ENCODE results near the gene MESP2. TPM values are rescaled to one million over a fixed set of nuclear protein-coding genes. Genes with fewer than 3 reads are reported as not detected.

MESP2 gene
- total and polyA plus RNA-seq, 2 of the 13 experiments (the other 11 are each of a cell fraction or from before 2014, with no cell fraction given) = not detected

- TF ChIP-seq FOXP4 (CRISPR knock-in tag; IDR thresholded peaks at IDR 0.05) (no peak), KDM3A (CRISPR knock-in tag; IDR thresholded peaks at IDR 0.05; ENCODE audit: low read depth) (no peak), AKNA (CRISPR knock-in tag; IDR thresholded peaks at IDR 0.05; ENCODE audit: borderline replicate concordance) (no peak), ZNF225 (CRISPR knock-in tag; IDR thresholded peaks at IDR 0.05) (no peak), ZNF75D (CRISPR knock-in tag; IDR thresholded peaks at IDR 0.05; ENCODE audit: borderline replicate concordance) (no peak)
These were observed 1.7 kb downstream of the MESP2 start (continued) for GRCh38 chr15:89777782-89778380.

- H3K4me3 ChIP-seq (replicated peaks in 1 of 3; ENCODE audit: insufficient read depth in 1 of 3, low read depth in 2 of 3, low read length in 3 of 3) = no peak overlapping the region
- FAIRE-seq (no peak), ATAC-seq (no peak), DNase-seq (ENCODE audit: low spot score) (no peak)
- intact Hi-C loops (cut with micrococcal nuclease; ENCODE audit: unreplicated experiment) (no loop called here), in situ Hi-C loops (cut with HindIII; ENCODE audit: extremely low pct_ligation_motif_present, low pct_unique_long_range_greater_than_20kb) (no loop called here)
- ChIA-PET CTCF (ENCODE audit: low intra/inter-chr PET ratio, low total read pairs) (no interaction called here), POLR2A (interaction anchor here (0.6 kb wide), 1 partner anchor 247 kb away, joined by 4 read pairs; no protein-coding TSS in a partner anchor)
- no peak overlapping the region for H2AFZ ChIP-seq (ENCODE audit: low read length)
- no peaks in the 10 kb centered on the region for H3K9me3 ChIP-seq (ENCODE audit: low read length)
- 3% methylated on average over 3 of the region's 4 CpGs for WGBS (ENCODE audit: low lambda C conversion rate)
- BruUV-seq (replicated peaks) = no TSS peak
- no peak overlapping the region for H3K27ac ChIP-seq (ENCODE audit: extremely low read length, insufficient read depth, low read length)
- no peaks in the 10 kb centered on the region for H3K79me2 ChIP-seq (ENCODE audit: insufficient read depth, low read length)
- peaks cover 2 to 8% of the 10 kb centered on the region in 2 experiments; a peak in 3 of 5 replicates for H3K27me3 ChIP-seq (ENCODE audit: control insufficient read depth in 1 of 2, insufficient read depth in 2 of 2, low read length in 2 of 2)
- no peaks in the 10 kb centered on the region for H4K20me1 ChIP-seq (ENCODE audit: insufficient read depth, low read length)
- peaks cover 51% of the 10 kb centered on the region for H3K4me1 ChIP-seq (ENCODE audit: insufficient read depth, low read length)
- H3K4me2 ChIP-seq (ENCODE audit: low read depth, low read length) = no peak overlapping the region
- H3K36me3 ChIP-seq (replicated peaks in 1 of 2; ENCODE audit: control insufficient read depth in 1 of 2, insufficient read depth in 2 of 2, low read length in 2 of 2) = no peaks in the 10 kb centered on the region
- no peak overlapping the region for H3K9ac ChIP-seq (ENCODE audit: insufficient read depth, low read depth, low read length)
- no peak for TF ChIP-seq CREB3 (CRISPR knock-in tag; IDR thresholded peaks at IDR 0.05)
- TF ChIP-seq SIX4 (CRISPR knock-in tag; IDR thresholded peaks at IDR 0.05) = no peak
- TF ChIP-seq SAP130 (CRISPR knock-in tag; IDR thresholded peaks at IDR 0.05; ENCODE audit: low read depth) = no peak
- no peak for TF ChIP-seq ZNF234 (CRISPR knock-in tag; conservative IDR thresholded peaks at IDR 0.05)
- TF ChIP-seq ZFX (CRISPR knock-in tag; IDR thresholded peaks at IDR 0.05; ENCODE audit: low read depth) = no peak
- TF ChIP-seq NCOA2 (CRISPR knock-in tag; IDR thresholded peaks at IDR 0.05) = no peak
- TF ChIP-seq RELA (CRISPR knock-in tag; IDR thresholded peaks at IDR 0.05) = no peak
- TF ChIP-seq MXI1 (IDR thresholded peaks at IDR 0.05; ENCODE audit: borderline replicate concordance, low read depth, low read length) = no peak
- no peak for TF ChIP-seq ZFP36L1 (CRISPR knock-in tag; IDR thresholded peaks at IDR 0.05)
- TF ChIP-seq KDM5A (IDR thresholded peaks at IDR 0.05; ENCODE audit: borderline replicate concordance, low read length) = no peak
These were observed 2.7 kb downstream of the MESP2 start for GRCh38 chr15:89778861-89779260.
